ENCODE results near the gene CAMK2A. TPM values are rescaled to one million over a fixed set of nuclear protein-coding genes. Genes with fewer than 3 reads are reported as not detected.

Gene CAMK2A
- total and polyA plus RNA-seq, 3 donors from 2014 or later = 0.24 to 0.70 (median 0.25) TPM

DNA sequence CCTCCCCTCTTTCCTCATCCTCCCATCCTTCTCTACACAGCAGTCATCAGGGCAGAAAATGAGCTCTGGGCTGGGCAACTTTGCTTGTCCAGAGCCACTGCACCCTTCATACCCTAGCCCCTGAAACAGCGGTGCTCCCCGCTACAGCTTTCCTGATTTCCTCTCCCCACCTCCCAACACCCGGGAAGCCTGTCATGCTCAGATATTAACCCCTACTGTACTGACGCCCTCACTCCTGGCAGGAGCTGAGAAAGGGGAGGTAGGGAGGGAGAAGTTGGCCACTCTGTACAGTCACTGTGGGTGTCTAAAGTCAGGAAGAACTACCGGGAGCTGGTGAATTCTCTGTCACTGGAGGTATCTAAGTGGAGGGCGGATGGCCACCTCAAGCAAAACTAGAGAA lies 782 bp downstream of the CAMK2A start:
- no peak for DNase-seq
- Histone ChIP-seq H3K27ac (no peak overlapping the region), H3K4me1 (peaks cover 9% of the 10 kb centered on the region), H3K36me3 (ENCODE audit: low read depth, missing control alignments) (no peaks in the 10 kb centered on the region), H3K27me3 (no peaks in the 10 kb centered on the region), H3K9me3 (no peaks in the 10 kb centered on the region), H3K4me3 (no peak overlapping the region)
- WGBS, 2 donors = 68 to 72% methylated on average over 6 of the region's 6 CpGs
- TF ChIP-seq POLR2A (IDR thresholded peaks at IDR 0.05) = no peak
- TF ChIP-seq, protein P1, sequence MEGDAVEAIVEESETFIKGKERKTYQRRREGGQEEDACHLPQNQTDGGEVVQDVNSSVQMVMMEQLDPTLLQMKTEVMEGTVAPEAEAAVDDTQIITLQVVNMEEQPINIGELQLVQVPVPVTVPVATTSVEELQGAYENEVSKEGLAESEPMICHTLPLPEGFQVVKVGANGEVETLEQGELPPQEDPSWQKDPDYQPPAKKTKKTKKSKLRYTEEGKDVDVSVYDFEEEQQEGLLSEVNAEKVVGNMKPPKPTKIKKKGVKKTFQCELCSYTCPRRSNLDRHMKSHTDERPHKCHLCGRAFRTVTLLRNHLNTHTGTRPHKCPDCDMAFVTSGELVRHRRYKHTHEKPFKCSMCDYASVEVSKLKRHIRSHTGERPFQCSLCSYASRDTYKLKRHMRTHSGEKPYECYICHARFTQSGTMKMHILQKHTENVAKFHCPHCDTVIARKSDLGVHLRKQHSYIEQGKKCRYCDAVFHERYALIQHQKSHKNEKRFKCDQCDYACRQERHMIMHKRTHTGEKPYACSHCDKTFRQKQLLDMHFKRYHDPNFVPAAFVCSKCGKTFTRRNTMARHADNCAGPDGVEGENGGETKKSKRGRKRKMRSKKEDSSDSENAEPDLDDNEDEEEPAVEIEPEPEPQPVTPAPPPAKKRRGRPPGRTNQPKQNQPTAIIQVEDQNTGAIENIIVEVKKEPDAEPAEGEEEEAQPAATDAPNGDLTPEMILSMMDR (IDR thresholded peaks at IDR 0.05) = no peak
- intact Hi-C loops (cut with DNase I; ENCODE audit: low total_unique reads) = no loop called here

DNA sequence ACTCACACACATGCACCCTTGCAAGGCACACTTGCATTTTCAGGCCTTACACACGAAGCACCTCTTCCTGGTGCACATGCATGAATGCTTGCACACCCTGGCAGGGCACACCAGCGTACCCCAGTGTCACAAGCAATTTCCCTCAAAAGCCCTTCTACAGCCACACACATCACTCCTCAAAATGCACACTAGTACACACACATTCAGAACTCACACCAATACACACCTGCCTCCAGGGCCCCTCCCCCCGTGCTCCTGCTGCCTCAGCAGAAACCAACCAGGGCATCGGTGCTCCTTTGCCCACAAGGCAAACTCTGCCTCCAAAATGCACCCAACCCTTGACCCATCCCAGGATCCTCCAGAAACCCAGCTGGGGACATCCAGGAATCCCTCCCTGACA lies 1.2 kb downstream of the CAMK2A start:
- H3K27ac ChIP-seq = no peak overlapping the region
- TF ChIP-seq, protein P1 (IDR thresholded peaks at IDR 0.05) = no peak
- TF ChIP-seq POLR2A (IDR thresholded peaks at IDR 0.05) = no peak
- DNase-seq = no peak
- peaks cover 9% of the 10 kb centered on the region for H3K4me1 ChIP-seq
- H3K4me3 ChIP-seq = no peak overlapping the region
- no peaks in the 10 kb centered on the region for H3K36me3 ChIP-seq (ENCODE audit: low read depth, missing control alignments)
- 92 to 96% methylated on average over 4 of the region's 4 CpGs for WGBS, 2 donors
- H3K9me3 ChIP-seq = no peaks in the 10 kb centered on the region
- H3K27me3 ChIP-seq = no peaks in the 10 kb centered on the region
- intact Hi-C loops (cut with DNase I; ENCODE audit: low total_unique reads) = no loop called here

DNA sequence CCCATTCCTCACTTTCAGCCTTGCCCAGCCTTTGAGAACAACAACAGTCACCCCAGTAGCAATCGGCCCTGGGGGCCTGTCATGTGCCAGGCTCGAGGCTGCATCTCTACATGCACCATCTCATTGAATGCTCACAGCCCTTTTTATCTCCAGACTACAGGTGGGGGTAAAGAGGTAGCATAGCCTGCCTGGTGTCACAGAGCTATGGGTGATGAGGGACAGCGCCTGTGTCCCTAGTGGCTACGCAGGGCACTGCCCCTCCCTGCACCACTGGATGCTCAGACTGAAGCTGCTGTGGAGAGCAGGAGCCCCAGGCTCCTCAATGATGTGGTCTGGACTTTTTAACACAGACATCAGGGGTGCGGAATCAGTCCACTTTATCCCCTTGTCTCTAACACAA lies 2.8 kb downstream of the CAMK2A start:
- 77% methylated on average over 3 to 5 of the region's 5 CpGs for WGBS, 2 donors
- H3K9me3 ChIP-seq = no peaks in the 10 kb centered on the region
- H3K27ac ChIP-seq = no peak overlapping the region
- no peak overlapping the region for H3K4me3 ChIP-seq
- peak; percentile 43 for DNase-seq
- H3K36me3 ChIP-seq (ENCODE audit: low read depth, missing control alignments) = no peaks in the 10 kb centered on the region
- peaks cover 14% of the 10 kb centered on the region for H3K4me1 ChIP-seq
- TF ChIP-seq POLR2A (IDR thresholded peaks at IDR 0.05) = no peak
- TF ChIP-seq, protein P1 (IDR thresholded peaks at IDR 0.05) = peak in 1 of 3 experiments; percentile 32
- H3K27me3 ChIP-seq = no peaks in the 10 kb centered on the region
- intact Hi-C loops (cut with DNase I; ENCODE audit: low total_unique reads) = no loop called here

DNA sequence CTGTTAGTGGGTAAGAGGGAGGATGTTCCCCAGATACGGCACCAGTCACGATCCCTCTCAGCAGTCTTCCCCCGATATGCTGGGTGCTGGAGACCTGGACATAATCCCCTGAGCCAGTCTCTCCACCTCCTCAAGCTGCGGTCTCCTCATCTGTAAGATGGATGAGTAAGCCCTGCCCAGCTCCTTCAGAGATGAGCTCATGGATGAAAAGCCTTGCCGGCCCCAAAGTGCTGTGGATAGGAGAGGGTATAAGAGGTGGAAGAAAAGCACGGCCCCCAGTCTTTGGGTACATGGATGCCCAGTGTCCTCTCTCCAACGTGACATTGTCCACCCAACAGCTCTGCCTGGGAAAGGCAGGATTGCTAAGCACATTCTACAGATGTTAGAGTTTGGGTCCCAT lies 4.5 kb downstream of the CAMK2A start:
- Histone ChIP-seq H3K27ac (no peak overlapping the region), H3K27me3 (no peaks in the 10 kb centered on the region), H3K9me3 (no peaks in the 10 kb centered on the region), H3K4me1 (peaks cover 17% of the 10 kb centered on the region), H3K4me3 (no peak overlapping the region), H3K36me3 (ENCODE audit: low read depth, missing control alignments) (no peaks in the 10 kb centered on the region)
- intact Hi-C loops (cut with DNase I; ENCODE audit: low total_unique reads) = no loop called here
- no peak for DNase-seq
- TF ChIP-seq, protein P1 (IDR thresholded peaks at IDR 0.05) = no peak
- no peak for TF ChIP-seq POLR2A (IDR thresholded peaks at IDR 0.05)
- 94% methylated on average over 5 to 7 of the region's 7 CpGs for WGBS, 2 donors

DNA sequence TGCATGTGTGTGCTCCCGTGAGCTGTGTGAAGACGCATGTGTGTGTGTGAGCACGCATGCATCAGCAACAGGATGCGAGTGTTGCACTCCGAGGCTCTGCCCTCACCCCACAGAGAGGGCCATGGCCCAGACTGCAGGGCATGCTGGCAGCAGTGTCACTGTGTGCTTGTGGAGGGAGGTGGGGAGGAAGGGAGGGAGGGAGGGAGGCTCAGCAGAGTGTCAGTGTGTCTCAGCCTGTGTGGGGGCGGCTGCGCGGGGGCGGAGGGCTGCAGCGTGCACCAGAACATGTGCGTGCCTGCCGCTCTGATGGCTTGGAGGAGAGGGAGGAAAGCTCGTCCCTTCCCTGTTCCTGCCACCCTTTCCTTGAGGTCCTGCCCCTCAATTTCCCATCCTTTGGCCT lies 5.3 kb downstream of the CAMK2A start:
- intact Hi-C loops (cut with DNase I; ENCODE audit: low total_unique reads) = no loop called here
- 37 to 53% methylated on average over 12 to 13 of the region's 13 CpGs for WGBS, 2 donors
- Histone ChIP-seq H3K9me3 (no peaks in the 10 kb centered on the region), H3K4me1 (peaks cover 17% of the 10 kb centered on the region), H3K27me3 (no peaks in the 10 kb centered on the region), H3K36me3 (ENCODE audit: low read depth, missing control alignments) (no peaks in the 10 kb centered on the region), H3K4me3 (no peak overlapping the region), H3K27ac (no peak overlapping the region)
- peak; percentile 86 for DNase-seq
- no peak for TF ChIP-seq POLR2A (IDR thresholded peaks at IDR 0.05)
- TF ChIP-seq, protein P1 (IDR thresholded peaks at IDR 0.05) = no peak

All from testis (tissue), 3 donors.